CD4-positive, alpha-beta T cell treated with Interleukin-15 for 4 hours (primary cell): ENCODE measurements around the gene TMEM191B.
"Not testable (repeated sequence)": the region's sequence is repeated elsewhere in the genome, so short reads cannot be mapped to it uniquely, and the experiment has no call there.

ENCODE experiments used
- DNase-seq: peaks from one replicate; pipeline ENCODE4 v3.0.0-alpha.2; 2020; ENCODE audit warnings: low spot score

Gene TMEM191B

GRCh38 chr22:18558516-18558915 lies 30.9 kb downstream of the TMEM191B start:
- not testable (repeated sequence) for DNase-seq

GRCh38 chr22:18558939-18559338 lies 31.3 kb downstream of the TMEM191B start:
- DNase-seq = not testable (repeated sequence)

- DNase-seq = not testable (repeated sequence)
These were observed 32.7 kb downstream of the TMEM191B start for GRCh38 chr22:18560099-18560974.

GRCh38 chr22:18570509-18571246 lies 43.1 kb downstream of the TMEM191B start:
- not testable (repeated sequence) for DNase-seq

GRCh38 chr22:18573483-18574164 lies 46.0 kb downstream of the TMEM191B start:
- not testable (repeated sequence) for DNase-seq

GRCh38 chr22:18574555-18574954 lies 47.0 kb downstream of the TMEM191B start:
- DNase-seq = not testable (repeated sequence)

GRCh38 chr22:18575686-18576085 lies 48.1 kb downstream of the TMEM191B start:
- DNase-seq = not testable (repeated sequence)

- not testable (repeated sequence) for DNase-seq
These were observed 49.7 kb downstream of the TMEM191B start for GRCh38 chr22:18577090-18577818.

- DNase-seq = not testable (repeated sequence)
These were observed 50.2 kb downstream of the TMEM191B start for GRCh38 chr22:18577847-18578246.
